ENCODE measurements around the gene PSME3. TPM values are rescaled to one million over a fixed set of nuclear protein-coding genes. Genes with fewer than 3 reads are reported as not detected.
A peak's percentile ranks its signal among the peaks of the same experiment; 100 is the strongest.

Gene PSME3
- total and polyA plus RNA-seq, 2 of the 13 experiments (the other 11 are each of a cell fraction or from before 2014, with no cell fraction given), result 66.3 to 135 TPM

GRCh38 chr17:42791948-42792347, 41.2 kb upstream of the PSME3 start (continued):
- TF ChIP-seq ZNF512B (CRISPR knock-in tag; IDR thresholded peaks at IDR 0.05; ENCODE audit: borderline replicate concordance), result no peak
- no peak for TF ChIP-seq BCL3 (CRISPR knock-in tag; IDR thresholded peaks at IDR 0.05)
- peak; percentile 59; the same call in 1 of the 2 replicates for TF ChIP-seq PPARG (CRISPR knock-in tag; conservative IDR thresholded peaks at IDR 0.05)
- TF ChIP-seq, protein P1, sequence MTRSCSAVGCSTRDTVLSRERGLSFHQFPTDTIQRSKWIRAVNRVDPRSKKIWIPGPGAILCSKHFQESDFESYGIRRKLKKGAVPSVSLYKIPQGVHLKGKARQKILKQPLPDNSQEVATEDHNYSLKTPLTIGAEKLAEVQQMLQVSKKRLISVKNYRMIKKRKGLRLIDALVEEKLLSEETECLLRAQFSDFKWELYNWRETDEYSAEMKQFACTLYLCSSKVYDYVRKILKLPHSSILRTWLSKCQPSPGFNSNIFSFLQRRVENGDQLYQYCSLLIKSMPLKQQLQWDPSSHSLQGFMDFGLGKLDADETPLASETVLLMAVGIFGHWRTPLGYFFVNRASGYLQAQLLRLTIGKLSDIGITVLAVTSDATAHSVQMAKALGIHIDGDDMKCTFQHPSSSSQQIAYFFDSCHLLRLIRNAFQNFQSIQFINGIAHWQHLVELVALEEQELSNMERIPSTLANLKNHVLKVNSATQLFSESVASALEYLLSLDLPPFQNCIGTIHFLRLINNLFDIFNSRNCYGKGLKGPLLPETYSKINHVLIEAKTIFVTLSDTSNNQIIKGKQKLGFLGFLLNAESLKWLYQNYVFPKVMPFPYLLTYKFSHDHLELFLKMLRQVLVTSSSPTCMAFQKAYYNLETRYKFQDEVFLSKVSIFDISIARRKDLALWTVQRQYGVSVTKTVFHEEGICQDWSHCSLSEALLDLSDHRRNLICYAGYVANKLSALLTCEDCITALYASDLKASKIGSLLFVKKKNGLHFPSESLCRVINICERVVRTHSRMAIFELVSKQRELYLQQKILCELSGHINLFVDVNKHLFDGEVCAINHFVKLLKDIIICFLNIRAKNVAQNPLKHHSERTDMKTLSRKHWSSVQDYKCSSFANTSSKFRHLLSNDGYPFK (CRISPR knock-in tag; IDR thresholded peaks at IDR 0.05; ENCODE audit: borderline replicate concordance), result no peak
- no peak for TF ChIP-seq IRX3 (CRISPR knock-in tag; IDR thresholded peaks at IDR 0.05; ENCODE audit: borderline replicate concordance, low read depth)
- TF ChIP-seq TFDP2 (CRISPR knock-in tag; IDR thresholded peaks at IDR 0.05), result no peak
- no peak for TF ChIP-seq ZNF17 (CRISPR knock-in tag; IDR thresholded peaks at IDR 0.05)
- no peak for TF ChIP-seq PRDM15 (CRISPR knock-in tag; IDR thresholded peaks at IDR 0.05)
- no peak for TF ChIP-seq IKZF1 (IDR thresholded peaks at IDR 0.05)
- TF ChIP-seq ATF3 (CRISPR knock-in tag; IDR thresholded peaks at IDR 0.05), result no peak
- TF ChIP-seq MTA3 (CRISPR knock-in tag; IDR thresholded peaks at IDR 0.05), result no peak
- TF ChIP-seq ZNF501 (CRISPR knock-in tag; IDR thresholded peaks at IDR 0.05), result no peak
- TF ChIP-seq ZNF446 (CRISPR knock-in tag; IDR thresholded peaks at IDR 0.05), result no peak
- TF ChIP-seq NCOA2 (CRISPR knock-in tag; IDR thresholded peaks at IDR 0.05), result peak; percentile 36; the same call in 1 of the 2 replicates

Measured in HepG2 (cell line).